ENCODE results near the gene LYRM4.

The LYRM4 gene

DNA sequence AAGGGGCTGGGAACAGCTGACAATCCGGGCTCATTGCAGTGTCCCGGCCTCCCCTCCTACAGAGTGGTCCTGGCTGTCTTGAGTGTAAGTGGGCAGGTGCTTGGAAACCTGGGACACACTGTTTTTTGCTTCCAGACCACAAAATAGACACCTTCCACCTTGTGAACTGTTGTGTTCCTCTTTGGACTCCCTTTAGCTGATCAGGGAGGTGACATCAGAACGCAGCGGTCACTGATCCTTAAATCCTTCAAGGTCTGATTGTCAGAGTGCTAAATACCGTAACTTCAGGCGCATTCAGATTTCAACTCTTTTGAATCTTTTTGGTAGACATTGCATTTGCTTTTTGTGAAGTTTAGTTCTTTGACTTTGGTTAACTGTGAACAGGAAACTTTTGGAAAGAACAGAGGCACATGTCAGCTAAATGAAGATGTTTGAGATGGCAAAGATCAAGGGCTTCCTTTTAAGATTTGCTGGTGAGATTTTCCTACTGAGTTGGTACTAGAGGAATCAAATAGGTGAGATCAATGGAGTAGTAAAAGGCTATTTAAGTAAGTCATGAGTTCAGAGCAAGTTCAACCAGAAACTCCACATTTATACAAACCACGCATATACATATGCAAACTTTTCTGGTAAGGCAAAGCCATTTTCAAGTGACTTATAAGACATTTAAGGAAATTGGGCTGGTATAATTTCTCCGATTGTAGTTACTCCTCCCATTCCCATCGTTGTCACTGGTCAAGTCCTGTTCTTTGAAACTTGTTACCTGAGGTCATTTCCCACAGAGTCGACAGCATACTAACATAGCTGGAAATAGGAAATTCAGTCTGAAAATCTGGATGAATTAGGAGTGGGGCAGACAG, 169.3 kb downstream of the LYRM4 start:
- no peak for FAIRE-seq
- no peak for DNase-seq (ENCODE audit: insufficient read length, low spot score)
- TF ChIP-seq POLR2A (IDR thresholded peaks at IDR 0.05; ENCODE audit: low read depth, low read length): no peak

DNA sequence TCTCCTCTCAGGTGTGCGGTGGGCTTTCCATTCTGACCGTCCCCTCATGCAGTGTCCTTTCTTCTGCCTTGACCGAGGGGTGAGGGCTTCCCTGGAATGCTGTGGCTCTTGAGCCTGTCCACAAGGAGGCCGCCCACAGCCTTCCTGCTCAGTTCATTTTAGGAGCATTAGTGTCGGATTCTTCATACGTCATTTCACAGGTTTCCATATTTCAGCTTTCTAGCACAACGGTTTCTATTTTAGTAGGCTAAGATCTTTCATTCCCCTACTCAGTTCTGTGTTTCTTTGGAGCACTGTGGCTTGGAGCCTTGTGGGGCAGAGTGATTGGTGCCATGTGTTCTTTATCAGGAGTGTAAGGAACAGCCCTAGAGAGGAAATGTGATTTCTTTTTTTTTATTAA, 170.1 kb downstream of the LYRM4 start:
- no peak for TF ChIP-seq POLR2A (IDR thresholded peaks at IDR 0.05; ENCODE audit: low read depth, low read length)
- DNase-seq (ENCODE audit: insufficient read length, low spot score): no peak
- FAIRE-seq: no peak

DNA sequence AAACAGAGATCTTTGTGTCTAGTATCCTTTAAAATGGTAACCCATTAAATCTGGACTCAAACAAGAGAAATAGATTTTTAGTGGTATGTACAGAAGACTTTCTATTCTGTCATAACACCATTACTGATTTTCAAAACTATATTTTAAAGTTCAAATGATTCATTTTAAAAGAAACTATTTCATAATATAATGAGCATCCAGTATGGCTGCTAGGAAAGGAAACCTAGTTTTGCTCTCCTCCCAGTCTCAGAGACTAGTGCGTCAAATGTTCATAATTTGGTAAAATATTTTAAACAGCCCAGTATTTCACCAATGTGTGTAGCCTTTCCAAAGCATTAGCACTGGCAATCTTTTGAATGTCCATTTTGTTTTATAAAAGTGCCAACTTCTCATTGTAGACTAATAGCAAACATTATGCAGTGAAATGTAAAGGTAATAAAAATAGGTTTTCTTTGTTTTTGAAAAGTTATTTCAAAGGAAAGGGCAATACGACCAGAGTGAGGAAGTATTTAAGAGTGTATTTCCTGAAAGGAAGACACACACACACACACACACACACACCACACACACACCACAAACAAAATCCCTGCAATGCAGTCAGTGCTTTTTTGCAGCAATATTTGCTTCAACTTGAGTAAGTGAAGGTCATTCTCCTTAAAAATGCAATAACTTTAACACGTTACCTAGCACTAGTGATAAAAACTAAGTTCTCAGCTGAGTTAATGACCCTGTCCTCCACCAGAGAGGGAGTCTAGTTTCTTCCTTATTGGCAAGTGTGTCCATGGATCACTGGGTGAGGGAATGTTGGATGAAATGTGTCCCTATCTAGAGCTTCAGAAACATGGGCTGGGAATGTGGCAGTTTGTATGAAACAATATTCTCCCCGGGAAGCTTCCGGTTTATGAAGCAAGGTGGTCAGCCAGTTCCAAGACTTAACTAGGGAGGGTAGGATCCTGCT, 171.0 kb downstream of the LYRM4 start:
- DNase-seq (ENCODE audit: insufficient read length, low spot score) (no peak), FAIRE-seq (no peak)
- no peak for TF ChIP-seq POLR2A (IDR thresholded peaks at IDR 0.05; ENCODE audit: low read depth, low read length)

- no peak for FAIRE-seq
These were observed 172.0 kb downstream of the LYRM4 start for GRCh38 chr6:5088780-5089179.

GRCh38 chr6:5087389-5087788, 173.4 kb downstream of the LYRM4 start:
- no peak for FAIRE-seq
- TF ChIP-seq POLR2A (IDR thresholded peaks at IDR 0.05; ENCODE audit: low read depth, low read length): no peak
- DNase-seq (ENCODE audit: insufficient read length, low spot score): no peak

More at GRCh38 chr6:5088780-5089179, 172.0 kb downstream of the LYRM4 start:
- no peak for DNase-seq (ENCODE audit: insufficient read length, low spot score)
- no peak for TF ChIP-seq POLR2A (IDR thresholded peaks at IDR 0.05; ENCODE audit: low read depth, low read length)

DNA sequence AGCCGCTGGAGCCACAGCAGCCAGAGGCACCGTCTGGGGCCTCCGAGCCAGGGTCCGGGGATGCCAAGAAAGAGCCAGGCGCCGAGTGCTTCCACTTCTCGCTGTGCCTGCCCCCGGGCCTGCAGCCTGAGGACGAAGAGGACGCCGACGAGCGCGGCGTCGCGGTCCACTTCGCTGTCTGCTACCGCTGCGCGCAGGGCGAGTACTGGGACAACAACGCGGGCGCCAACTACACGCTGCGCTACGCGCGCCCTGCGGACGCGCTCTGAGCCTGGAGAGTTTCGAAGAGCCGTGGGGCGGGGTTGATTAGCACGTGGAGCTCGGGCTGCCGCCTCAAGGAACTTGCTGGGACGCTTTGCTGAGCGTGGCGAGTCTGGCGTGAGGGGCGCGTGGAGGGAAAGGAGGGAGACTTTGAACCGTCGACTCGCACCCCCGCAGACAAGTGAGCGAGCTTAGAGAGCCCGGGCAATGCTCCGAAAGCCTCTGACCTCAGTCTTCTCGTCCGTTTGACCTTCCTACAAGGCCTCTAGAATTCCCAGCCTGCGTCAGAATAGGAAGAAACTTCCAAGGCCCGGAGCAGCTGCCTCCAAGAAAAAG, 174.4 kb downstream of the LYRM4 start:
- no peak for TF ChIP-seq POLR2A (IDR thresholded peaks at IDR 0.05; ENCODE audit: low read depth, low read length)
- DNase-seq (ENCODE audit: insufficient read length, low spot score) (no peak), FAIRE-seq (no peak)

DNA sequence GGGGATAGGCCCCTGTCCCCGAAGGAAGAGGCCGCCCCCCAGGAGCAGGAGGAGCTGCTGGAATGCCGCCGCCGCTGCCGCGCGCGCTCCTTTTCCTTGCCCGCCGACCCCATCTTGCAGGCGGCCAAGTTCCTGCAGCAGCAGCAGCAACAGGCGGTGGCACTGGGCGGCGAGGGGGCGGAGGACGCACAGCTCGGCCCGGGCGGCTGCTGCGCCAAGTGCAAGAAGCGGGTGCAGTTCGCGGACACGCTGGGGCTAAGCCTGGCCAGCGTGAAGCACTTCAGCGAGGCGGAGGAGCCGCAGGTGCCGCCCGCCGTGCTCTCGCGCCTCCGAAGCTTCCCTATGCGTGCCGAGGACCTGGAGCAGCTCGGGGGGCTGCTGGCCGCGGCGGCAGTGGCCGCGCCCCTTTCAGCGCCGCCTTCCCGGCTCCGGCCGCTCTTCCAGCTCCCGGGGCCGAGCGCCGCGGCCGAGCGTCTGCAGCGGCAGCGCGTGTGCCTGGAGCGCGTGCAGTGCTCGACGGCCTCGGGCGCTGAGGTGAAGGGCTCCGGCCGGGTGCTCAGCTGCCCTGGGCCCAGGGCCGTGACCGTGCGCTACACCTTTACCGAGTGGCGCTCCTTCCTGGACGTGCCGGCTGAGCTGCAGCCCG, 175.0 kb downstream of the LYRM4 start:
- DNase-seq (ENCODE audit: insufficient read length, low spot score): no peak
- no peak for FAIRE-seq
- TF ChIP-seq POLR2A (IDR thresholded peaks at IDR 0.05; ENCODE audit: low read depth, low read length): no peak

DNA sequence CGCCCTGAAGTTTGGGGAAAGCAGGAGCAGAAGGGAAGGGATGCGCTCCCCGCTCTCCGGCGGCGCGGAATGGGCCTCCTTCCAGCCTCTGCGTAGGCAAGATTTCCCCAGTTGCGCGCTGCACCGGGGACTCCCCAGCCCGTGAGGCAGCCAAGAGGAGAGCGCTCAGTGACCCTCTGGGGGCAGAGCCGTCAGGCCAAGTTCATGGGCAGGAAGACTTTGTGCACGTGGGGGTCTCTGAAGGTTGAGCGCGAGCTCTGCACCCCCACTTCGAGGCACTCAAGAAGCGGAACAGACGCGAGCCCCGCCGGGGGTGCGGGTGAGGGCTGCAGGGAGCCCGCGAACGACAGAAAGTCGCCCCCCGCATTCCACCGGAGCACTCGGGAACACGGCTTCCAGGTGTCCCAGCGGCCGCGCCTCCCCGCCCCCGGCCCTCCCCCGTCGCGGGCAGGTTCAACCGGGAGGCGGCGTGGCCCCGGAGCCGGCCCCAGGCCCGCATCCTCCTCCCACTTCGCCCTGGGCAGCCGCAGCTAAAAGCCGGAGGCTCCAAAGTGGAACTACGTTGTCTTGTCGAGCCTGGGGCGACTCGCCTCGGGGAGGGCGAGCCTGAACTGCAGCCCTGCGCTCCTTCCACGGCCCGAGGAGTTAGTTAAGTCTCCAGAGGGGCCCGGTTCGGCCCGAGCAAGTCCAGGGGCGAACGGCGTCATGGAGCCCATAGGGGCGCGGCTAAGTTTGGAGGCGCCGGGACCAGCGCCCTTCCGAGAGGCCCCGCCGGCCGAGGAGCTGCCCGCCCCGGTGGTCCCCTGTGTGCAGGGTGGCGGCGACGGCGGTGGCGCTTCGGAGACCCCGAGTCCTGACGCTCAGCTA, 175.7 kb downstream of the LYRM4 start, which contains the start of gene PPP1R3G:
PPP1R3G (plus strand) TSS at position 561 of the 867 bp plus-strand sequence; CDS start at position 706, 145 bp downstream.
- no peak for TF ChIP-seq POLR2A (IDR thresholded peaks at IDR 0.05; ENCODE audit: low read depth, low read length)
- DNase-seq (ENCODE audit: insufficient read length, low spot score) (peak; percentile 44), FAIRE-seq (no peak)

- 0 out of 2 replicates have a peak, but pooled peaks have one; percentile 13 for TF ChIP-seq POLR2A (IDR thresholded peaks at IDR 0.05; ENCODE audit: low read depth, low read length)
- DNase-seq (ENCODE audit: insufficient read length, low spot score) (no peak), FAIRE-seq (no peak)
These were observed 176.4 kb downstream of the LYRM4 start for GRCh38 chr6:5084360-5084780.

DNA sequence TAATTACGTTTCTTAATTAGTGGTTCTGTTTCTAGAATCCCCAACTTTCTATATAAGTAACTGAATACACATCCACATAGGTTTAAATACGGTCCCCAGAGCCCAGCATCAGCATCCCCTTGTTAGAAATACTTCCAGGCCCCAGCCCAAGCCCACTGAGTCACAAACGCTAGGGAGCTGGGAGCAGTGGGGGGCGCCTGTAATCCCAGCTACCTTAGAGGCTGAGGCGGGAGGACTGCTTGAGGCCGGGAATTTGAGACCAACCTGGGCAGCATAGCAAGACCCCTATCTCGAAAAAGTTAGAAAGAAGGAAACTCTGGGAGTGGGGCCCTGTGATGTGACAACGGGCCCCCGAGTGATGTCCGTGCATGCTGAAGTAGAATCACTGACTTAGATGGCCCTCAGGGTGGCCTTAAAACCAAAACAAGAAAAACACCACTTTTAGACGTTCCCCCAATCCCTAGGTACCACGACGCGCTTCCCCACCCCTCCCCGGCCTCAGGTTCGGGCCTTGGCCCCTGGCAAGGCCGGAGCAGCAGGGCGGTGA, 176.9 kb downstream of the LYRM4 start:
- DNase-seq (ENCODE audit: insufficient read length, low spot score) (no peak), FAIRE-seq (no peak)
- no peak for TF ChIP-seq POLR2A (IDR thresholded peaks at IDR 0.05; ENCODE audit: low read depth, low read length)

DNA sequence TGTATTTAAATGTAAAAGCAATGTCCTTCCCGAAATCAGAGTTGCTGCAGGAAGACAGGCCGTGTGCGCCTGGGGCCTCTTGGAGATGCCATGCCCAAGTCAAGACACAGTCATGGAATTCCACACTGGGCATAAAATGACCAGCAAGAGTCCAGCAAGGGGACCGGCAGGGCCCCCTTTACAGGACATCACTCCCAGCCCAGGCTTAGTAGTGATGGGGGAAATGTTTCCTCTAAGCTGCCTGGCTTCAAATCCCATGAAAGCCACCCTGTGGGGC, 177.5 kb downstream of the LYRM4 start:
- no peak for DNase-seq (ENCODE audit: insufficient read length, low spot score)
- no peak for FAIRE-seq
- no peak for TF ChIP-seq POLR2A (IDR thresholded peaks at IDR 0.05; ENCODE audit: low read depth, low read length)

- DNase-seq (ENCODE audit: insufficient read length, low spot score) (peak; percentile 87), FAIRE-seq (peak; percentile 93)
These were observed 178.1 kb downstream of the LYRM4 start for GRCh38 chr6:5082487-5083306.

More at GRCh38 chr6:5082487-5083306, 178.1 kb downstream of the LYRM4 start:
- TF ChIP-seq POLR2A (IDR thresholded peaks at IDR 0.05; ENCODE audit: low read depth, low read length): no peak
